ENCODE data around the gene SLC5A1.

The SLC5A1 gene

GRCh38 chr22:32024796-32025195 lies 18.3 kb upstream of the SLC5A1 start:
- TF ChIP-seq CTCF (IDR thresholded peaks at IDR 0.05; ENCODE audit: insufficient read depth, low read length, poor library complexity, severe bottlenecking) (no peak), EZH2phosphoT487 (conservative IDR thresholded peaks at IDR 0.05; ENCODE audit: low read length) (no peak)
- H3K9me2 ChIP-seq (replicated peaks; ENCODE audit: insufficient read depth, low read length), result no peaks in the 10 kb centered on the region
- no peak overlapping the region for H3K27ac ChIP-seq (ENCODE audit: low read depth, low read length)
- no peaks in the 10 kb centered on the region for H3K79me2 ChIP-seq (ENCODE audit: insufficient read depth, low read length)
- H3K4me3 ChIP-seq (ENCODE audit: insufficient read depth, low read length, poor library complexity, severe bottlenecking), result no peak overlapping the region
- no peak overlapping the region for H3K9ac ChIP-seq (ENCODE audit: low read length)
- no peak overlapping the region for H2AFZ ChIP-seq (ENCODE audit: low read depth, low read length, severe bottlenecking)
- H3K27me3 ChIP-seq (ENCODE audit: low read length), result no peaks in the 10 kb centered on the region
- H3F3A ChIP-seq (ENCODE audit: insufficient read depth), result no peaks in the 10 kb centered on the region
- no peaks in the 10 kb centered on the region for H3K9me3 ChIP-seq (ENCODE audit: insufficient read depth, low read length)
- H3K4me2 ChIP-seq (ENCODE audit: low read depth, low read length, poor library complexity, severe bottlenecking), result no peak overlapping the region
- H3K36me3 ChIP-seq (ENCODE audit: low read length), result no peaks in the 10 kb centered on the region
- H4K20me1 ChIP-seq (ENCODE audit: low read depth, low read length), result no peaks in the 10 kb centered on the region

- H3K79me2 ChIP-seq (ENCODE audit: insufficient read depth, low read length), result no peaks in the 10 kb centered on the region
- no peak overlapping the region for H3K4me2 ChIP-seq (ENCODE audit: low read depth, low read length, poor library complexity, severe bottlenecking)
- H3K27ac ChIP-seq (ENCODE audit: low read depth, low read length), result no peak overlapping the region
- H3K36me3 ChIP-seq (ENCODE audit: low read length), result no peaks in the 10 kb centered on the region
- no peak overlapping the region for H3K4me3 ChIP-seq (ENCODE audit: insufficient read depth, low read length, poor library complexity, severe bottlenecking)
- H3K9me3 ChIP-seq (ENCODE audit: insufficient read depth, low read length), result no peaks in the 10 kb centered on the region
- H3K27me3 ChIP-seq (ENCODE audit: low read length), result no peaks in the 10 kb centered on the region
- H4K20me1 ChIP-seq (ENCODE audit: low read depth, low read length), result no peaks in the 10 kb centered on the region
- H3K9me2 ChIP-seq (replicated peaks; ENCODE audit: insufficient read depth, low read length), result no peaks in the 10 kb centered on the region
- no peaks in the 10 kb centered on the region for H3F3A ChIP-seq (ENCODE audit: insufficient read depth)
- TF ChIP-seq EZH2phosphoT487 (conservative IDR thresholded peaks at IDR 0.05; ENCODE audit: low read length) (no peak), CTCF (IDR thresholded peaks at IDR 0.05; ENCODE audit: insufficient read depth, low read length, poor library complexity, severe bottlenecking) (no peak)
- H3K9ac ChIP-seq (ENCODE audit: low read length), result no peak overlapping the region
- H2AFZ ChIP-seq (ENCODE audit: low read depth, low read length, severe bottlenecking), result no peak overlapping the region
These were observed 12.4 kb upstream of the SLC5A1 start for GRCh38 chr22:32030518-32031247.

GRCh38 chr22:32031466-32031865 lies 11.6 kb upstream of the SLC5A1 start:
- TF ChIP-seq EZH2phosphoT487 (conservative IDR thresholded peaks at IDR 0.05; ENCODE audit: low read length), result no peak
- no peak for TF ChIP-seq CTCF (IDR thresholded peaks at IDR 0.05; ENCODE audit: insufficient read depth, low read length, poor library complexity, severe bottlenecking)
- Histone ChIP-seq H3K9me3 (ENCODE audit: insufficient read depth, low read length) (no peaks in the 10 kb centered on the region), H3K9me2 (replicated peaks; ENCODE audit: insufficient read depth, low read length) (no peaks in the 10 kb centered on the region), H3K79me2 (ENCODE audit: insufficient read depth, low read length) (no peaks in the 10 kb centered on the region), H3K4me2 (ENCODE audit: low read depth, low read length, poor library complexity, severe bottlenecking) (no peak overlapping the region), H3K36me3 (ENCODE audit: low read length) (no peaks in the 10 kb centered on the region), H3K4me3 (ENCODE audit: insufficient read depth, low read length, poor library complexity, severe bottlenecking) (no peak overlapping the region), H3F3A (ENCODE audit: insufficient read depth) (no peaks in the 10 kb centered on the region), H3K27ac (ENCODE audit: low read depth, low read length) (no peak overlapping the region), H2AFZ (ENCODE audit: low read depth, low read length, severe bottlenecking) (no peak overlapping the region), H4K20me1 (ENCODE audit: low read depth, low read length) (no peaks in the 10 kb centered on the region), H3K9ac (ENCODE audit: low read length) (no peak overlapping the region), H3K27me3 (ENCODE audit: low read length) (no peaks in the 10 kb centered on the region)

Measured in SU-DHL-6 (cell line).